Measurements from ENCODE around the gene CD96. TPM values are rescaled to one million over a fixed set of nuclear protein-coding genes. Genes with fewer than 3 reads are reported as not detected.
"Not testable (repeated sequence)": the region's sequence is repeated elsewhere in the genome, so short reads cannot be mapped to it uniquely, and the experiment has no call there.

The CD96 gene
- total RNA-seq, 1 donor from 2014 or later: under 0.01 TPM

DNA sequence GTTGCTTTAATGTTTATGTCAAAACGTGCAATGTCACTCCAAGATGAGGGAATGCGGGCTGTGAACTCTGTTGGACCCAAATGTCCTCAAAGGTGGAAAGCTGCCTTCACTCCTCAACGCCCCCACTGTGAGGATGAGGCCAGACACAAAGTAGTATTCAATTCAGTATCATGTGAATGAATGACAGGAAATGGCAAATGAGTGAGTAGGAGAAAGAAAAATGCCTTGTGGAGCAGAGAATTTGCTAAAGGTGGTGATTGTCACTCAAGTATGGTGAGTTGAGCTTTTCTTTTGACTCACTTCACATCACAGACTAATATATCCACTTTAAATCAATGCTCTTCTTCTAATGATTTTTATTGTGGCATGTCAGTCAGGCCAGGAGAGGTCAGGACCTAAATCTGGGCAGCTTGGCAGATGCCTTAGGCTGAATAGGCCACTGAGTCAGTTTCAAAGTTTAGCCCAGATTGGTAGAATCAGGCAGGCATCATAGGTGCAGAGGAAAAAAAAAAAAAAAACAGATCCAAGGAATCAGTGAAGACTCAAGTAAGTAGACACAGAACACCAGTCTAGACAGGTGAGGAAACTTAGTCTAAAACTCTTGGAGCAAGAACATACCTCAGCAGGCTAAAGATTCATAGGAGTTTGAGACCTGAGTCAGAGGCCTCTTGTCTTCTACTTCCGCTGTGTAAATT, 124.2 kb downstream of the CD96 start:
- no peak overlapping the region for H3K27ac ChIP-seq (ENCODE audit: low read depth, low read length)
- H3K9me3 ChIP-seq (ENCODE audit: control insufficient read depth in 3 of 3, low read length in 3 of 3): peaks cover 0 to 2% (median 0%) of the 10 kb centered on the region in 3 donors
- H3K27me3 ChIP-seq (ENCODE audit: control insufficient read depth in 3 of 3, insufficient read depth in 3 of 3, low read length in 3 of 3): no peaks in the 10 kb centered on the region
- no peaks in the 10 kb centered on the region for H3K36me3 ChIP-seq (ENCODE audit: control insufficient read depth in 3 of 3, insufficient read depth in 3 of 3, low read length in 3 of 3)
- H3K4me1 ChIP-seq (ENCODE audit: control insufficient read depth in 3 of 3, insufficient read depth in 3 of 3, low read length in 3 of 3): peaks cover 0 to 8% (median 0%) of the 10 kb centered on the region in 3 donors
- no peak overlapping the region for H3K9ac ChIP-seq (ENCODE audit: low read depth in 1 of 3, low read length in 3 of 3)
- H3K4me3 ChIP-seq (ENCODE audit: low read length in 3 of 3): no peak overlapping the region

- Histone ChIP-seq H3K4me3 (ENCODE audit: low read length in 3 of 3) (no peak overlapping the region), H3K9me3 (ENCODE audit: control insufficient read depth in 3 of 3, low read length in 3 of 3) (no peaks in the 10 kb centered on the region), H3K27ac (ENCODE audit: low read depth, low read length) (peak overlapping the region; percentile 34), H3K4me1 (ENCODE audit: control insufficient read depth in 3 of 3, insufficient read depth in 3 of 3, low read length in 3 of 3) (peaks cover 0 to 8% (median 0%) of the 10 kb centered on the region in 3 donors), H3K27me3 (ENCODE audit: control insufficient read depth in 3 of 3, insufficient read depth in 3 of 3, low read length in 3 of 3) (no peaks in the 10 kb centered on the region), H3K36me3 (ENCODE audit: control insufficient read depth in 3 of 3, insufficient read depth in 3 of 3, low read length in 3 of 3) (no peaks in the 10 kb centered on the region), H3K9ac (ENCODE audit: low read depth in 1 of 3, low read length in 3 of 3) (no peak overlapping the region)
Observed at GRCh38 chr3:111667170-111667569, 125.2 kb downstream of the CD96 start.

GRCh38 chr3:111667621-111668239, 125.7 kb downstream of the CD96 start:
- Histone ChIP-seq H3K4me3 (ENCODE audit: low read length in 3 of 3) (no peak overlapping the region), H3K27ac (ENCODE audit: low read depth, low read length) (peak overlapping the region; percentile 34), H3K27me3 (ENCODE audit: control insufficient read depth in 3 of 3, insufficient read depth in 3 of 3, low read length in 3 of 3) (no peaks in the 10 kb centered on the region), H3K36me3 (ENCODE audit: control insufficient read depth in 3 of 3, insufficient read depth in 3 of 3, low read length in 3 of 3) (no peaks in the 10 kb centered on the region), H3K9me3 (ENCODE audit: control insufficient read depth in 3 of 3, low read length in 3 of 3) (no peaks in the 10 kb centered on the region), H3K4me1 (ENCODE audit: control insufficient read depth in 3 of 3, insufficient read depth in 3 of 3, low read length in 3 of 3) (peaks cover 0 to 8% (median 0%) of the 10 kb centered on the region in 3 donors), H3K9ac (ENCODE audit: low read depth in 1 of 3, low read length in 3 of 3) (no peak overlapping the region)

- H3K36me3 ChIP-seq (ENCODE audit: control insufficient read depth in 3 of 3, insufficient read depth in 3 of 3, low read length in 3 of 3): no peaks in the 10 kb centered on the region
- H3K27me3 ChIP-seq (ENCODE audit: control insufficient read depth in 3 of 3, insufficient read depth in 3 of 3, low read length in 3 of 3): no peaks in the 10 kb centered on the region
- H3K9me3 ChIP-seq (ENCODE audit: control insufficient read depth in 3 of 3, low read length in 3 of 3): no peaks in the 10 kb centered on the region
- H3K27ac ChIP-seq (ENCODE audit: low read depth, low read length): no peak overlapping the region
- no peak overlapping the region for H3K9ac ChIP-seq (ENCODE audit: low read depth in 1 of 3, low read length in 3 of 3)
- H3K4me3 ChIP-seq (ENCODE audit: low read length in 3 of 3): no peak overlapping the region
- H3K4me1 ChIP-seq (ENCODE audit: control insufficient read depth in 3 of 3, insufficient read depth in 3 of 3, low read length in 3 of 3): peaks cover 0 to 8% (median 0%) of the 10 kb centered on the region in 3 donors
Observed at GRCh38 chr3:111668326-111668725, 126.3 kb downstream of the CD96 start.

GRCh38 chr3:111668888-111669488, 127.0 kb downstream of the CD96 start:
- H3K4me1 ChIP-seq (ENCODE audit: control insufficient read depth in 3 of 3, insufficient read depth in 3 of 3, low read length in 3 of 3): peaks cover 0 to 14% (median 5%) of the 10 kb centered on the region in 3 donors
- H3K9me3 ChIP-seq (ENCODE audit: control insufficient read depth in 3 of 3, low read length in 3 of 3): no peaks in the 10 kb centered on the region
- no peak overlapping the region for H3K9ac ChIP-seq (ENCODE audit: low read depth in 1 of 3, low read length in 3 of 3)
- no peaks in the 10 kb centered on the region for H3K36me3 ChIP-seq (ENCODE audit: control insufficient read depth in 3 of 3, insufficient read depth in 3 of 3, low read length in 3 of 3)
- no peak overlapping the region for H3K4me3 ChIP-seq (ENCODE audit: low read length in 3 of 3)
- no peak overlapping the region for H3K27ac ChIP-seq (ENCODE audit: low read depth, low read length)
- no peaks in the 10 kb centered on the region for H3K27me3 ChIP-seq (ENCODE audit: control insufficient read depth in 3 of 3, insufficient read depth in 3 of 3, low read length in 3 of 3)

- Histone ChIP-seq H3K9me3 (ENCODE audit: control insufficient read depth in 3 of 3, low read length in 3 of 3) (no peaks in the 10 kb centered on the region), H3K27ac (ENCODE audit: low read depth, low read length) (no peak overlapping the region), H3K36me3 (ENCODE audit: control insufficient read depth in 3 of 3, insufficient read depth in 3 of 3, low read length in 3 of 3) (no peaks in the 10 kb centered on the region), H3K4me1 (ENCODE audit: control insufficient read depth in 3 of 3, insufficient read depth in 3 of 3, low read length in 3 of 3) (peaks cover 4 to 18% (median 11%) of the 10 kb centered on the region in 3 donors), H3K9ac (ENCODE audit: low read depth in 1 of 3, low read length in 3 of 3) (no peak overlapping the region), H3K4me3 (ENCODE audit: low read length in 3 of 3) (no peak overlapping the region), H3K27me3 (ENCODE audit: control insufficient read depth in 3 of 3, insufficient read depth in 3 of 3, low read length in 3 of 3) (no peaks in the 10 kb centered on the region)
Observed at GRCh38 chr3:111669926-111670630, 128.1 kb downstream of the CD96 start.

DNA sequence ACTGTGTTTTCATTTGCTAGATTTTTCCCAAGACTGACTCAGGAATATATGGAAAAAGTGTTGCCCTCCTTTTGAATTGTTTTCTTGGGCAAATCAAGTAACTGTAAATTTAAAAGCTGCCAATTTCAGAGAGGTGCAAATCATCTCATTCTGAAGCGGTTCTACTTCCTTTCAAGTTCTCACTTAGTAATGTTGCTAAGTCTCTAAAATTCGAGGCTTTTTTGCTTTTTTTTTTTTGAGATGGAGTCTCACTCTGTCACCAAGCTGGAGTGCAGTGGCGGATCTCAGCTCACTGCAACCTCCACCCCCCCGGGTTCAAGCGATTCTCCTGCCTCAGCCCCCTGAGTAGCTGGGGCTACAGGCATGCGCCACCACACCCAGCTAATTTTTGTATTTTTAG, 130.5 kb downstream of the CD96 start:
- H3K9ac ChIP-seq (ENCODE audit: low read depth in 1 of 3, low read length in 3 of 3); H3K27me3 ChIP-seq (ENCODE audit: control insufficient read depth in 3 of 3, insufficient read depth in 3 of 3, low read length in 3 of 3); H3K9me3 ChIP-seq (ENCODE audit: control insufficient read depth in 3 of 3, low read length in 3 of 3); H3K36me3 ChIP-seq (ENCODE audit: control insufficient read depth in 3 of 3, insufficient read depth in 3 of 3, low read length in 3 of 3); H3K27ac ChIP-seq (ENCODE audit: low read depth, low read length); H3K4me3 ChIP-seq (ENCODE audit: low read length in 3 of 3): not testable (repeated sequence)
- peaks cover 8 to 26% (median 14%) of the 10 kb centered on the region in 3 donors for H3K4me1 ChIP-seq (ENCODE audit: control insufficient read depth in 3 of 3, insufficient read depth in 3 of 3, low read length in 3 of 3)

- no peaks in the 10 kb centered on the region for H3K27me3 ChIP-seq (ENCODE audit: control insufficient read depth in 3 of 3, insufficient read depth in 3 of 3, low read length in 3 of 3)
Observed at GRCh38 chr3:111675846-111676210, 133.8 kb downstream of the CD96 start.

GRCh38 chr3:111676211-111677006, 134.4 kb downstream of the CD96 start:
- Histone ChIP-seq H3K4me1 (ENCODE audit: control insufficient read depth in 3 of 3, insufficient read depth in 3 of 3, low read length in 3 of 3) (peaks cover 8 to 23% (median 14%) of the 10 kb centered on the region in 3 donors), H3K9me3 (ENCODE audit: control insufficient read depth in 3 of 3, low read length in 3 of 3) (no peaks in the 10 kb centered on the region), H3K27me3 (ENCODE audit: control insufficient read depth in 3 of 3, insufficient read depth in 3 of 3, low read length in 3 of 3) (no peaks in the 10 kb centered on the region), H3K36me3 (ENCODE audit: control insufficient read depth in 3 of 3, insufficient read depth in 3 of 3, low read length in 3 of 3) (no peaks in the 10 kb centered on the region), H3K4me3 (ENCODE audit: low read length in 3 of 3) (peak overlapping the region in 1 of 3 donors; percentile 29), H3K27ac (ENCODE audit: low read depth, low read length) (no peak overlapping the region), H3K9ac (ENCODE audit: low read depth in 1 of 3, low read length in 3 of 3) (no peak overlapping the region)

More at GRCh38 chr3:111675846-111676210, 133.8 kb downstream of the CD96 start:
- H3K9me3 ChIP-seq (ENCODE audit: control insufficient read depth in 3 of 3, low read length in 3 of 3): no peaks in the 10 kb centered on the region
- H3K27ac ChIP-seq (ENCODE audit: low read depth, low read length): no peak overlapping the region
- peaks cover 8 to 23% (median 14%) of the 10 kb centered on the region in 3 donors for H3K4me1 ChIP-seq (ENCODE audit: control insufficient read depth in 3 of 3, insufficient read depth in 3 of 3, low read length in 3 of 3)
- peak overlapping the region in 1 of 3 donors; percentile 29 for H3K4me3 ChIP-seq (ENCODE audit: low read length in 3 of 3)
- H3K9ac ChIP-seq (ENCODE audit: low read depth in 1 of 3, low read length in 3 of 3): no peak overlapping the region
- no peaks in the 10 kb centered on the region for H3K36me3 ChIP-seq (ENCODE audit: control insufficient read depth in 3 of 3, insufficient read depth in 3 of 3, low read length in 3 of 3)

Data from skeletal muscle tissue (tissue), 4 donors.